Measurements from ENCODE around the gene ERICH6. TPM values are rescaled to one million over a fixed set of nuclear protein-coding genes. Genes with fewer than 3 reads are reported as not detected.

ERICH6 gene
- total RNA-seq, 4 donors from 2014 or later = not detected

GRCh38 chr3:150740733-150741496 is 37.2 kb upstream of the ERICH6 start:
- H3K36me3 ChIP-seq = peaks cover 0 to 27% of the 10 kb centered on the region in 2 donors
- no peak overlapping the region for H3K4me3 ChIP-seq
- ATAC-seq = no peak
- WGBS, 2 donors (ENCODE audit: low coverage in 1 of 2) = 77 to 86% methylated on average over 8 to 10 of the region's 12 CpGs
- H3K27me3 ChIP-seq = no peaks in the 10 kb centered on the region
- no peak overlapping the region for H3K27ac ChIP-seq
- TF ChIP-seq CTCF (IDR thresholded peaks at IDR 0.05) = no peak
- no peak for TF ChIP-seq EP300 (IDR thresholded peaks at IDR 0.05)
- no peaks in the 10 kb centered on the region for H3K9me3 ChIP-seq
- peaks cover 5 to 31% (median 12%) of the 10 kb centered on the region in 3 donors for H3K4me1 ChIP-seq

- peaks cover 0 to 27% of the 10 kb centered on the region in 2 donors for H3K36me3 ChIP-seq
- no peaks in the 10 kb centered on the region for H3K9me3 ChIP-seq
- no peak for ATAC-seq
- no peaks in the 10 kb centered on the region for H3K27me3 ChIP-seq
- H3K27ac ChIP-seq = no peak overlapping the region
- TF ChIP-seq CTCF (IDR thresholded peaks at IDR 0.05) (no peak), EP300 (IDR thresholded peaks at IDR 0.05) (no peak), POLR2AphosphoS5 (IDR thresholded peaks at IDR 0.05) (no peak), POLR2A (IDR thresholded peaks at IDR 0.05) (no peak)
- H3K4me1 ChIP-seq = peaks cover 5 to 22% (median 12%) of the 10 kb centered on the region in 3 donors
- WGBS, 2 donors (ENCODE audit: low coverage in 1 of 2) = 73 to 92% methylated on average over 3 to 8 of the region's 8 CpGs
- H3K4me3 ChIP-seq = no peak overlapping the region
These were observed 36.3 kb upstream of the ERICH6 start for GRCh38 chr3:150739877-150740645.

- no peak for TF ChIP-seq POLR2AphosphoS5 (IDR thresholded peaks at IDR 0.05)
- TF ChIP-seq EP300 (IDR thresholded peaks at IDR 0.05) = no peak
- TF ChIP-seq POLR2A (IDR thresholded peaks at IDR 0.05) = no peak
- no peak for TF ChIP-seq CTCF (IDR thresholded peaks at IDR 0.05)
- no peak for ATAC-seq
- WGBS, 2 donors (ENCODE audit: low coverage in 1 of 2) = 80 to 89% methylated on average over 7 of the region's 7 CpGs
These were observed 35.6 kb upstream of the ERICH6 start for GRCh38 chr3:150739200-150739863.

GRCh38 chr3:150738688-150739087 is 35.0 kb upstream of the ERICH6 start:
- H3K27me3 ChIP-seq = no peaks in the 10 kb centered on the region
- no peak overlapping the region for H3K27ac ChIP-seq
- no peaks in the 10 kb centered on the region for H3K9me3 ChIP-seq
- WGBS, 2 donors (ENCODE audit: low coverage in 1 of 2) = 42 to 52% methylated on average over 4 of the region's 4 CpGs
- H3K4me1 ChIP-seq = peaks cover 0 to 8% (median 6%) of the 10 kb centered on the region in 3 donors
- peaks cover 0 to 27% of the 10 kb centered on the region in 2 donors for H3K36me3 ChIP-seq
- H3K4me3 ChIP-seq = no peak overlapping the region
- TF ChIP-seq POLR2AphosphoS5 (IDR thresholded peaks at IDR 0.05) (no peak), CTCF (IDR thresholded peaks at IDR 0.05) (no peak), POLR2A (IDR thresholded peaks at IDR 0.05) (no peak), EP300 (IDR thresholded peaks at IDR 0.05) (no peak)
- no peak for ATAC-seq

More at GRCh38 chr3:150739200-150739863, 35.6 kb upstream of the ERICH6 start:
- Histone ChIP-seq H3K4me3 (no peak overlapping the region), H3K36me3 (peaks cover 0 to 27% of the 10 kb centered on the region in 2 donors), H3K4me1 (peaks cover 0 to 15% (median 7%) of the 10 kb centered on the region in 3 donors), H3K9me3 (no peaks in the 10 kb centered on the region), H3K27ac (no peak overlapping the region), H3K27me3 (no peaks in the 10 kb centered on the region)
